ENCODE measurements around the gene MYLK3. TPM values are rescaled to one million over a fixed set of nuclear protein-coding genes. Genes with fewer than 3 reads are reported as not detected.
A peak's percentile ranks its signal among the peaks of the same experiment; 100 is the strongest.
"Not testable (repeated sequence)": the region's sequence is repeated elsewhere in the genome, so short reads cannot be mapped to it uniquely, and the experiment has no call there.

Gene MYLK3
- total RNA-seq, result 261 TPM
- long read RNA-seq, full-length matches to known transcripts, result 58 of 107 reads
- long read RNA-seq, partial matches to known transcripts, result 14 of 107 reads
- long read RNA-seq, other reads (novel, unspliced or antisense), result 35 of 107 reads

- ATAC-seq, result peak; percentile 83
- intact Hi-C loops (cut with DNase I), result loop anchor here (1.0 to 10.0 kb wide), 2 partner anchors 9 to 53 kb away; no protein-coding TSS in a partner anchor
- peak; percentile 77 for DNase-seq (ENCODE audit: missing footprints)
These were observed at the start of gene MYLK3 for GRCh38 chr16:46747777-46748651. MYLK3 (minus strand) TSS chr16:46748344; CDS start chr16:46748193, 151 bp downstream.

GRCh38 chr16:46797501-46797900 lies 49.4 kb upstream of the MYLK3 start:
- no peak for ATAC-seq
- intact Hi-C loops (cut with DNase I), result no loop called here
- DNase-seq (ENCODE audit: missing footprints), result no peak

DNA sequence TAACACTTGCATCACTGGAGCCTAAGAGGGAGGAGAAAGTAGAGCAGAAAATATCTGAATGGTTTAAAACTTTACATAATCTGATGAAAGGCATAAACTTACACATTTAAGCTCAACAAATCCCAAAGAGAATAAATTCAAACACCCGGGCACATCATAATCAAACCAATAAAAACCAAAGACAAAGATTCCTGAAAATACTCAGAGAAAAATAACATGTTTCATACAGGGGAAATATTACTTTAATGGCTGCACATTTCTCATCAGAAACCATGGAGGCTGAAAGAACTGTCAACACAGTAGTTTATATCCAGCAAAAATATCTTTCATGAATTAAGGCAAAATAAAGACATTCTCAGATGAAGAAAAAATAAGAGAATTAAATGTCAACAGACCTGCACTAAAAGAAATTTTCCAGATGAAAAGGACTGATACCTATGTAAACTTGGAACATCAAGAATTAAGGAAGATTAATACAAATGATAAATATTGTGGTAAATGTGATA lies 48.7 kb upstream of the MYLK3 start:
- intact Hi-C loops (cut with DNase I), result no loop called here
- no peak for DNase-seq (ENCODE audit: missing footprints)
- ATAC-seq, result no peak

DNA sequence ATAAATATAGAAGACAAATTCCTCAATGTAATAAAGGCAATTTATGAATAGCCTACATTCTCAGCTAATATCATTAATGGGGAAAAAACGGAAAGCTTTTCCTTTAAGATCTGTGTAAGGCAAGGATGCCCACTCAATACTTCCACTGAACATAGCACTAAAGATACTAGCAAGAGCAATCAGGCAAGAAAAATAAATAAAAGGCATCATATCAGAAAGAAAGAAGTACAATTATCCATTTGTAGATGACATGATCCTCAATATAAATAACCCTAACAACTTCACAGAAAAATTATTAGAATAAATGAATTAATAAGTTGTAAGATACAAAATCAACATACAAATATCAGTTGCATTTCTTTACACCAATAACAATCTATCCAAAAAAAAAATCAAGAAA lies 45.7 kb upstream of the MYLK3 start:
- intact Hi-C loops (cut with DNase I), result no loop called here

GRCh38 chr16:46790599-46791270 lies 42.6 kb upstream of the MYLK3 start:
- ATAC-seq (no peak), DNase-seq (ENCODE audit: missing footprints) (no peak)
- intact Hi-C loops (cut with DNase I), result no loop called here

More for the DNA sequence above, 45.7 kb upstream of the MYLK3 start:
- DNase-seq (ENCODE audit: missing footprints) (no peak), ATAC-seq (no peak)

DNA sequence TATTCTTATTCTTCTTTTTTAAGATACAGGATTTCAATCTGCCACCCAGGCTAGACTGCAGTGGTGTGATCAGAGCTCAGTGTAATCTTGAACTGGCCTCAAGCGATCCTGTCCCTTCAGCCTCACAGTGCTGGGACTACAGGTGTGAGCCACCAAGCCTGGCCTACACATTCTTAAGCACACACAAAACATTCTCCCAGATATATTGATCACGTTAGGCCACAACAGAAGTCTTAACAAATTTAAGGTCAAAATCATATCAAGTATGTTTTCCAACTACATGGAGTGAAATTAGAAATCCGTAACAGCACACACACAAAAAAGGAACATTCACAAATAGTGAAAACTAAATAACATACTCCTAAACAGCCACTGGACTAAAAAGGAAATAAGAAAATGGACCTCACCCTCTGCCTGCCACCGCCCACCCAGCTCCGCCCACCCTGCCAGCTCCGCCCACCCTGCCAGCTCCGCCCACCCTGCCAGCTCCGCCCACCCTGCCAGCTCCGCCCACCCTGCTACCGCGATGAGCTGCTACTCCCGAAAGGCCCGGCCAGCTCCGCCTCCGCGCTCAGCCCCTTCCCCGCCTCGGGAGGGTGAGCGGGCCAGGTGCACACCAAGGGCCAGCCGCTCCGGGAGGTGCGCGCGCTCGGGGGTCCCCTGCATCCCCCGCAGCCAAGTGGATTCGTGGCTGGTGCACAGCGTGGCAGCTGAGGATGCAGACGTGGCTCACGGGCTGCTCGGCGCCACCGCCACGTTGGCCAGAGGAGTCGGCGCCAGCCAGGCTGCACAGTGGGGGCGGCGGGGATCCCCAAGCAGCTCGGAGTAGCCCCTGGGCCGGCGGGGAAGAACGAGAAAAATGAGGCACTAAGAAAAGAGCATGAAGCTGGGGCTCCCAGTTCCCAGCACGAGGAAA lies 41.6 kb upstream of the MYLK3 start:
- DNase-seq (ENCODE audit: missing footprints), result peak; percentile 87
- intact Hi-C loops (cut with DNase I), result no loop called here
- peak; percentile 94 for ATAC-seq

- ATAC-seq, result no peak
- no peak for DNase-seq (ENCODE audit: missing footprints)
- intact Hi-C loops (cut with DNase I), result no loop called here
These were observed 40.8 kb upstream of the MYLK3 start for GRCh38 chr16:46788891-46789474.

DNA sequence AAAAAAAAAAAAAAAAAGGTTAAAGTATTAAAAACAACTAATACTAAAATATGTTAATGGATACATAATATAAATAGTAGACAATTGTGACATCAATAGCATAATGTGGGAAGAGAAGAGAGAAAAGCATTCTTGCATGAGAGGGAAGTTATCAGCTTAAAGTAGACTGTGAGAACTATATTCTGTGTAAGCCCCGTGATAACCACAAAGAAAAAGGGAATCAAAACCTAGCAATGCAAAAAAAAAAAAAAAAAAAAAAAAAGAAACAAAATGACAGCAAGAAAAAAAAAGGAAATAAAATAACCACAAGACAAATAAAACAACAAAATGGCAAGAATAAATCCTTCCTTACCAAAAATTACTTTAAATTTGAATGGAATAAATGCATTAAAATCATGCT lies 39.8 kb upstream of the MYLK3 start:
- no peak for DNase-seq (ENCODE audit: missing footprints)
- ATAC-seq, result no peak
- intact Hi-C loops (cut with DNase I), result no loop called here

DNA sequence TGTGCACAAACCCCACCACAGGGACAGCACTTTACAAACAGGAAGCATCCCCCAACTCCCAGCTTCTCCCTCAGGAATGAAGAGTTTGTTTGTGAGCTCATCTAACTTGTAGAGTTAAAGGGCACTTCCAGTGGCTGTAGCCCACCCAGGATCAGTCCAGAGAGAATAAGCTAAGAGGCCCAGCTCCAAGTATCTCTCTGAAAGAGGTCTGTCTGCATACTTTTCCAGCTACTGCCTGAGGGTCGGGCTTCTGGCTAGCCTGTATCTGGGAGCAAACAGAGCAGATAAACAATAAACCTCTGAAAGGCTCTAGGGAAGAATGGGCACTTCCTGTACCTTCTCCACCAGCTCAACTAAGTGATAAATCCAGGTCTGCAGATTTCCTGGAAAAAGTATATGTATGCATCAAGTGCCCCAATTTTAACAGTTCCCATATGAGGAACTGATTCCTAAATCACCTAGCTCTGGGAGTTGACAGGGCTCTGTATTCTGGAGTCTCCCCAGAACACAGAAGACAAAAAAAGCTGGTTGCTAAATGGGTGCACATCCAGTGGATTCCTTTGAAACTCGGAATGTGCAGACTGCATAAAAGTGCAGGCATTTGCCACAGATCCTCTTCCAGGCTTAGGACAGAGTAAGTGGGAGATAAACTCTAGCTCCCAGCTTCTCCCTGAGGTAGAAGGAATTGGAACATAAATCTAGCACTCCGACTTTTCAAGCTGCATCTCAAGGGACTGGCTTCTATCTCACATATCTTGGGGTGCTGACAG lies 37.1 kb upstream of the MYLK3 start:
- ATAC-seq, result no peak
- intact Hi-C loops (cut with DNase I), result loop anchor here (1.0 kb wide), 1 partner anchor 22 kb away; no protein-coding TSS in a partner anchor
- no peak for DNase-seq (ENCODE audit: missing footprints)

DNA sequence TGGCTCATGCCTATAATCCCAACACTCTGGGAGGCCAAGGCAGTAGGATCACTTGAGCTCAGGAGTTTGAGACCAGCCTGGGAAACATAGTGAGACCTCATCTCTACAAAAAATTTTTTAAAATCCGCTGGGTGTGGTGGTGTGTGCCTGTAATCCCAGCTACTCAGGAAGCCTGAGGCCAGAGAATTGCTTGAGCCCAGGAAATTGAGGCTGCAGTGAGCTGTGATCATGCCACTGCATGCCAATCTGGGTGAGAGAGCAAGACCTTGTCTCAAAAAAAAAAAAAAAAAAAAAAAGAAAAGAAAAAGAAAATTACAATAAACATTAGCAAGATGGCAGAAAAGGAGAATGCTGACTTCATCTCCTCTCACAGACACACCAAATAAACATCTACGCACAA lies 36.4 kb upstream of the MYLK3 start:
- intact Hi-C loops (cut with DNase I); ATAC-seq; DNase-seq (ENCODE audit: missing footprints): not testable (repeated sequence)

- ATAC-seq, result no peak
- no peak for DNase-seq (ENCODE audit: missing footprints)
- intact Hi-C loops (cut with DNase I), result no loop called here
These were observed 35.7 kb upstream of the MYLK3 start for GRCh38 chr16:46783800-46784199.

DNA sequence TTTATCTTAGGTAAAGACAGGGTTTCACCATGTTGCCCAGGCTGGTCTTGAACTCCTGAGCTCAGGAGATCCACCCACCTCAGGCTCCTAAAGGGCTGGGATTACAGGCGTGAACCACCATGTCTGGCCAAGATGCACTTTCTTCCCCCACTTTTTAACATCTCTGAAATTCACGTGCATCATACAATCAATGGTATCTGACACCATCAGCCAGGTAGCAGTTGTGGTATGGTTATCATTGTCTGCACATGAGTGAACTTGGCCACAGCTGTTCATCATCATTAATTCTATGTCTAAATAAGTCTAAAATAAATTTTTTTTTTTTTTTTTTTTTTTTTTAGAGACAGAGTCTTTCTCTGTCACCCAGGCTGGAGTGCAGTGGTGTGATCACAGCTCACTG lies 34.2 kb upstream of the MYLK3 start:
- DNase-seq (ENCODE audit: missing footprints) (no peak), ATAC-seq (no peak)
- intact Hi-C loops (cut with DNase I), result no loop called here

DNA sequence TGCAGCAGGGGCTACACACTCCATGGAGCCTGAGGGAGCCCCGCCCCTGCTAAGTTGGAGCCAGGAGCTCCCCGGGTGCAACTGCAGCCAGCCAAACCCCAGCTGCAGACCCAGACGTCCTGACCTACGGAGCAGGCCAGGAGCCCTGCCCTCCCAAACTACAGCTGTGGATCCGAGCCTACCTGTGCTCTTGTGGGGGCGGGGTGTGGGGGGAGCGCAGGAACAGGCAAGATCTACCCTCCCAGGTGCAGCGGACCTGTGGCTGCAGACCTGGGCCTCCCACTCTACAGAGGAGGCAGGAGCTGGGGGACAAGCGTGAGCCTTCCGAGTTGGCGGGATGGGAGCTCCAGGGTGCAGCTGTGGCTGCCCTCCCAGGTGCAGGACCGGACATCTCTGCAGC lies 29.7 kb upstream of the MYLK3 start:
- intact Hi-C loops (cut with DNase I), result no loop called here
- DNase-seq (ENCODE audit: missing footprints) (no peak), ATAC-seq (no peak)

DNA sequence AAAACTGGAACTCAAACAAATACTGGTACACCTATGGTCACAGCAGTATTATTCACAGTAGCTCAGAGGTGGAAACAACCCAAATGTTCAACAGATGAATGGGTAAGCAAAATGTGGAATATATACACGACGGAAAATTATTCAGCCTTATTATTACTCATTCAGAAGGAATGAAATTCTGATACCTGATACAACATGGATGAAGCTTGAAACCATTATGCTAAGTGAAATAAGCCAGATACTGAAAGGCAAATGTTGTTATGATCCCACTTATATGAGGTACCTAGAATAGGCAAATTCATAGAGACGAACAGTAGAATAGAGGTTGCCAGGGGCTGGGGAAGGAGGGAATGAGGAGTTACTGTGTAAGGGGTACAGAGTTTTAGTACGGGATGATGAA lies 27.1 kb upstream of the MYLK3 start:
- ATAC-seq (no peak), DNase-seq (ENCODE audit: missing footprints) (no peak)
- intact Hi-C loops (cut with DNase I), result no loop called here

GRCh38 chr16:46774743-46775177 lies 26.6 kb upstream of the MYLK3 start:
- DNase-seq (ENCODE audit: missing footprints) (no peak), ATAC-seq (no peak)
- intact Hi-C loops (cut with DNase I), result no loop called here

GRCh38 chr16:46772463-46772862 lies 24.3 kb upstream of the MYLK3 start:
- intact Hi-C loops (cut with DNase I), result no loop called here
- DNase-seq (ENCODE audit: missing footprints) (no peak), ATAC-seq (no peak)

GRCh38 chr16:46768809-46769208 lies 20.7 kb upstream of the MYLK3 start:
- intact Hi-C loops (cut with DNase I), result no loop called here
- DNase-seq (ENCODE audit: missing footprints) (no peak), ATAC-seq (peak; percentile 25)

- intact Hi-C loops (cut with DNase I), result no loop called here
- ATAC-seq (no peak), DNase-seq (ENCODE audit: missing footprints) (no peak)
These were observed 16.9 kb upstream of the MYLK3 start for GRCh38 chr16:46765050-46765449.

Measured in Right ventricle myocardium inferior (tissue), 1 donor.